ENCODE results near the gene MAMLD1. TPM values are rescaled to one million over a fixed set of nuclear protein-coding genes. Genes with fewer than 3 reads are reported as not detected.

The MAMLD1 gene
- total RNA-seq, 4 donors from 2014 or later: 0.38 to 2.5 (median 0.75) TPM

GRCh38 chrX:150529587-150529986 is 166.5 kb downstream of the MAMLD1 start:
- Histone ChIP-seq H3K27me3 (no peaks in the 10 kb centered on the region), H3K36me3 (no peaks in the 10 kb centered on the region), H3K4me1 (no peaks in the 10 kb centered on the region), H3K9me3 (no peaks in the 10 kb centered on the region), H3K4me3 (no peak overlapping the region), H3K27ac (no peak overlapping the region)
- no peak for TF ChIP-seq POLR2A (IDR thresholded peaks at IDR 0.05)
- TF ChIP-seq CTCF (IDR thresholded peaks at IDR 0.05): no peak
- no peak for DNase-seq

- TF ChIP-seq POLR2A (IDR thresholded peaks at IDR 0.05) (no peak), CTCF (IDR thresholded peaks at IDR 0.05) (no peak)
Measured at GRCh38 chrX:150530821-150531220, 167.7 kb downstream of the MAMLD1 start.

GRCh38 chrX:150531467-150531866 is 168.3 kb downstream of the MAMLD1 start:
- Histone ChIP-seq H3K9me3 (no peaks in the 10 kb centered on the region), H3K27me3 (no peaks in the 10 kb centered on the region)
- DNase-seq: no peak

More at GRCh38 chrX:150530821-150531220, 167.7 kb downstream of the MAMLD1 start:
- Histone ChIP-seq H3K36me3 (no peaks in the 10 kb centered on the region), H3K4me1 (no peaks in the 10 kb centered on the region), H3K27ac (no peak overlapping the region), H3K27me3 (no peaks in the 10 kb centered on the region), H3K9me3 (no peaks in the 10 kb centered on the region), H3K4me3 (no peak overlapping the region)
- no peak for DNase-seq

GRCh38 chrX:150533863-150534262 is 170.7 kb downstream of the MAMLD1 start:
- no peaks in the 10 kb centered on the region for H3K4me1 ChIP-seq
- no peak overlapping the region for H3K27ac ChIP-seq
- H3K9me3 ChIP-seq: peaks cover 0 to 3% (median 0%) of the 10 kb centered on the region in 4 donors
- H3K4me3 ChIP-seq: no peak overlapping the region
- TF ChIP-seq CTCF (IDR thresholded peaks at IDR 0.05) (no peak), POLR2A (IDR thresholded peaks at IDR 0.05) (no peak)
- no peaks in the 10 kb centered on the region for H3K36me3 ChIP-seq
- H3K27me3 ChIP-seq: no peaks in the 10 kb centered on the region
- no peak for DNase-seq

More at GRCh38 chrX:150531467-150531866, 168.3 kb downstream of the MAMLD1 start:
- Histone ChIP-seq H3K4me1 (no peaks in the 10 kb centered on the region), H3K36me3 (no peaks in the 10 kb centered on the region), H3K4me3 (no peak overlapping the region), H3K27ac (no peak overlapping the region)
- TF ChIP-seq CTCF (IDR thresholded peaks at IDR 0.05) (no peak), POLR2A (IDR thresholded peaks at IDR 0.05) (no peak)

GRCh38 chrX:150536455-150537116 is 173.5 kb downstream of the MAMLD1 start:
- Histone ChIP-seq H3K36me3 (no peaks in the 10 kb centered on the region), H3K27ac (no peak overlapping the region), H3K4me1 (no peaks in the 10 kb centered on the region), H3K9me3 (peaks cover 0 to 3% (median 0%) of the 10 kb centered on the region in 4 donors), H3K4me3 (no peak overlapping the region), H3K27me3 (no peaks in the 10 kb centered on the region)
- DNase-seq: no peak
- TF ChIP-seq POLR2A (IDR thresholded peaks at IDR 0.05): no peak
- peak in 3 of 6 experiments; percentile 5 to 23 (median 18) for TF ChIP-seq CTCF (IDR thresholded peaks at IDR 0.05)

All from Peyer's patch (tissue), 4 donors.